Keratinocyte (primary cell): ENCODE results near the gene INPP5A.

Experiments used
- CTCF ChIP-seq, 3 experiments: IDR thresholded peaks in 1 of 3; conservative IDR thresholded peaks in 1 of 3; optimal IDR thresholded peaks in 1 of 3; 2 replicates in 2 of 3; 3 replicates in 1 of 3; pipeline versions ENCODE3 to v1.5.1; 2011; ENCODE audit warnings: low read length in 3 of 3, mild to moderate bottlenecking in 3 of 3, moderate library complexity in 2 of 3, control low read depth in 1 of 3, inconsistent platforms in 1 of 3; ENCODE audit not compliant: insufficient read depth in 2 of 3; ENCODE audit errors: extremely low read depth in 1 of 3
- EZH2 ChIP-seq: IDR thresholded peaks from one replicate; pipeline ENCODE4 v1.6.1; 2012; ENCODE audit warnings: inconsistent platforms, mild to moderate bottlenecking, low read length, moderate library complexity

GRCh38 chr10:132827423-132827789 lies 289.8 kb downstream of the INPP5A start:
- TF ChIP-seq CTCF (optimal IDR thresholded peaks at IDR 0.05 in 1 of 3, IDR thresholded peaks at IDR 0.05 in 1 of 3, conservative IDR thresholded peaks at IDR 0.05 in 1 of 3; ENCODE audit: extremely low read depth in 1 of 3, insufficient read depth in 2 of 3, low read length in 3 of 3): no peak
- no peak for TF ChIP-seq EZH2
